ENCODE data around the gene ASCL5. TPM values are rescaled to one million over a fixed set of nuclear protein-coding genes. Genes with fewer than 3 reads are reported as not detected.

The ASCL5 gene
- total RNA-seq, 1 experiment from 2014 or later: 0.24 TPM

GRCh38 chr1:201134405-201134804 lies 7.4 kb upstream of the ASCL5 start:
- TF ChIP-seq, protein P1, sequence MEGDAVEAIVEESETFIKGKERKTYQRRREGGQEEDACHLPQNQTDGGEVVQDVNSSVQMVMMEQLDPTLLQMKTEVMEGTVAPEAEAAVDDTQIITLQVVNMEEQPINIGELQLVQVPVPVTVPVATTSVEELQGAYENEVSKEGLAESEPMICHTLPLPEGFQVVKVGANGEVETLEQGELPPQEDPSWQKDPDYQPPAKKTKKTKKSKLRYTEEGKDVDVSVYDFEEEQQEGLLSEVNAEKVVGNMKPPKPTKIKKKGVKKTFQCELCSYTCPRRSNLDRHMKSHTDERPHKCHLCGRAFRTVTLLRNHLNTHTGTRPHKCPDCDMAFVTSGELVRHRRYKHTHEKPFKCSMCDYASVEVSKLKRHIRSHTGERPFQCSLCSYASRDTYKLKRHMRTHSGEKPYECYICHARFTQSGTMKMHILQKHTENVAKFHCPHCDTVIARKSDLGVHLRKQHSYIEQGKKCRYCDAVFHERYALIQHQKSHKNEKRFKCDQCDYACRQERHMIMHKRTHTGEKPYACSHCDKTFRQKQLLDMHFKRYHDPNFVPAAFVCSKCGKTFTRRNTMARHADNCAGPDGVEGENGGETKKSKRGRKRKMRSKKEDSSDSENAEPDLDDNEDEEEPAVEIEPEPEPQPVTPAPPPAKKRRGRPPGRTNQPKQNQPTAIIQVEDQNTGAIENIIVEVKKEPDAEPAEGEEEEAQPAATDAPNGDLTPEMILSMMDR (conservative IDR thresholded peaks at IDR 0.05): no peak
- TF ChIP-seq EZH2 (IDR thresholded peaks at IDR 0.05; ENCODE audit: low read depth): no peak
- BruUV-seq (replicated peaks): no TSS peak
- POLR2A ChIA-PET (ENCODE audit: unreplicated experiment): no interaction called here

DNA sequence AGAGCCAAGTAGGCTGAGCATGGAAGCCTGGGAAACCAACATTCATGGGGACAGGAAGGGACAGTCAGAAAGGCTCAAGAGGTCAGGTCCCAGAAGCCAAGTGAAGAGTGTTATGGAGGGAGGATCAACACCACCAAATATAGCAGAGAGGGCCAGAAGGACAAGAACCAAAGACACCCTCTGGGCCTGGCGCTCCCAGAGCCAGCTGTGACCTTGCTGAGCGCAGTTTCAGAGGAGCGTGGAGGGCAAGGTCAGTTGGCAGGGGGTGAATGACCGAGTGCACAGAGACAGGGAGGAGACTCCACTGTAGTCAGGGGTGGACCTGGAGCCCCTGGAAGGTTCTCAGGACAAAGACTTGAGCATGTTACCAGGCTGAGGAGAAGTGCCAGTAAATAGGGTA lies 4.4 kb upstream of the ASCL5 start:
- no peaks in the 10 kb centered on the region for H3K36me3 ChIP-seq (ENCODE audit: low read depth)
- no peaks in the 10 kb centered on the region for H3K9me3 ChIP-seq (ENCODE audit: insufficient read depth, low read depth)
- no peaks in the 10 kb centered on the region for H3K27me3 ChIP-seq (ENCODE audit: insufficient read depth, low read depth)
- BruUV-seq (replicated peaks): no TSS peak
- no peak overlapping the region for H2AFZ ChIP-seq
- no peak overlapping the region for H3K27ac ChIP-seq
- no peak for DNase-seq
- no peak overlapping the region for H3K4me2 ChIP-seq
- H3K9me2 ChIP-seq (ENCODE audit: insufficient read depth): no peaks in the 10 kb centered on the region
- no peak for TF ChIP-seq EZH2 (IDR thresholded peaks at IDR 0.05; ENCODE audit: low read depth)
- TF ChIP-seq, protein P1 (conservative IDR thresholded peaks at IDR 0.05): no peak
- ChIA-PET POLR2A (ENCODE audit: unreplicated experiment) (no interaction called here), CTCF (no interaction called here)
- H3F3A ChIP-seq (ENCODE audit: insufficient read depth, low read depth): no peaks in the 10 kb centered on the region
- H3K4me3 ChIP-seq: no peak overlapping the region
- intact Hi-C loops (cut with micrococcal nuclease; ENCODE audit: unreplicated experiment): no loop called here
- H3K4me1 ChIP-seq (replicated peaks; ENCODE audit: insufficient read depth): peaks cover 5% of the 10 kb centered on the region; the same call in 1 of the 2 replicates
- H4K20me1 ChIP-seq (ENCODE audit: insufficient read depth): no peaks in the 10 kb centered on the region
- no peaks in the 10 kb centered on the region for H3K79me2 ChIP-seq (ENCODE audit: low read depth)

More at GRCh38 chr1:201134405-201134804, 7.4 kb upstream of the ASCL5 start:
- H2AFZ ChIP-seq: no peak overlapping the region
- CTCF ChIA-PET: no interaction called here
- no peaks in the 10 kb centered on the region for H3K79me2 ChIP-seq (ENCODE audit: low read depth)
- H3K4me2 ChIP-seq: no peak overlapping the region
- H3K9me2 ChIP-seq (ENCODE audit: insufficient read depth): no peaks in the 10 kb centered on the region
- H3F3A ChIP-seq (ENCODE audit: insufficient read depth, low read depth): no peaks in the 10 kb centered on the region
- no peak overlapping the region for H3K27ac ChIP-seq
- H3K27me3 ChIP-seq (ENCODE audit: insufficient read depth, low read depth): no peaks in the 10 kb centered on the region
- DNase-seq: no peak
- 0 out of 2 replicates have a peak, but pooled peaks cover 3% of the 10 kb centered on the region for H3K36me3 ChIP-seq (ENCODE audit: low read depth)
- intact Hi-C loops (cut with micrococcal nuclease; ENCODE audit: unreplicated experiment): no loop called here
- no peaks in the 10 kb centered on the region for H3K4me1 ChIP-seq (replicated peaks; ENCODE audit: insufficient read depth)
- H3K9me3 ChIP-seq (ENCODE audit: insufficient read depth, low read depth): no peaks in the 10 kb centered on the region
- H3K4me3 ChIP-seq: no peak overlapping the region
- H4K20me1 ChIP-seq (ENCODE audit: insufficient read depth): no peaks in the 10 kb centered on the region

DNA sequence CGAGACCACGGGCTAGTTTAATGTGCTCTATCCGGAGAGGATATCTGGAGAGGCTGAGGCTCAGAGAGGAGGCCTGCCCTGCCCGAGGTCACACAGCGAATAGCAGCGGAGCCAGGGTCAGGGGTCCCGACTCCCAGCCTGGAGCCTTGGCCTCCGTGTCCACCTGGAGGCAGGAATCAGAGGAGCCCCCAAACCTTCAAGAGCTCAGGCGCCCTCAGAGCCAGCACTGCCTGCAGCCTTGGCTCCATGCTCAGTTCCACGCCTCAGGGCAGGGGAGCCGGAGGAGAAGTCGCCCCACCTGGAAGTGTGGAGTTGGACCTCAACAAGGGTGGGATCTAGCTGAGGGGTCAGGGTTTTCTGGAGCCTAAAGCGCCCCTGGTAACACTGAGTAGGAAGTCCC lies 2.0 kb upstream of the ASCL5 start:
- ChIA-PET POLR2A (ENCODE audit: unreplicated experiment) (no interaction called here), CTCF (no interaction called here)
- DNase-seq: no peak
- Histone ChIP-seq H3K4me2 (no peak overlapping the region), H3K79me2 (ENCODE audit: low read depth) (no peaks in the 10 kb centered on the region), H3K27me3 (ENCODE audit: insufficient read depth, low read depth) (no peaks in the 10 kb centered on the region), H3K36me3 (ENCODE audit: low read depth) (no peaks in the 10 kb centered on the region), H3K9me3 (ENCODE audit: insufficient read depth, low read depth) (no peaks in the 10 kb centered on the region), H3K4me3 (no peak overlapping the region), H2AFZ (no peak overlapping the region), H4K20me1 (ENCODE audit: insufficient read depth) (no peaks in the 10 kb centered on the region), H3K9me2 (ENCODE audit: insufficient read depth) (no peaks in the 10 kb centered on the region), H3K4me1 (replicated peaks; ENCODE audit: insufficient read depth) (peaks cover 12% of the 10 kb centered on the region), H3K27ac (no peak overlapping the region), H3F3A (ENCODE audit: insufficient read depth, low read depth) (no peaks in the 10 kb centered on the region)
- no TSS peak for BruUV-seq (replicated peaks)
- TF ChIP-seq, protein P1 (conservative IDR thresholded peaks at IDR 0.05): no peak
- TF ChIP-seq EZH2 (IDR thresholded peaks at IDR 0.05; ENCODE audit: low read depth): no peak
- intact Hi-C loops (cut with micrococcal nuclease; ENCODE audit: unreplicated experiment): loop anchor here (5.0 kb wide), 1 partner anchor 93 kb away; no protein-coding TSS in a partner anchor

All from PC-9 (cell line).